Pericardium fibroblast (primary cell): ENCODE results near the gene STRAP. TPM values are rescaled to one million over a fixed set of nuclear protein-coding genes. Genes with fewer than 3 reads are reported as not detected.

ENCODE experiments used
- total RNA-seq: library from RNA; depleted of rRNA; stranded (reverse); fragments of >200 nt; gene quantifications from 2 replicates; pipeline ENCODE4 v1.2.3, GENCODE V29; 2015

STRAP gene, protein sequence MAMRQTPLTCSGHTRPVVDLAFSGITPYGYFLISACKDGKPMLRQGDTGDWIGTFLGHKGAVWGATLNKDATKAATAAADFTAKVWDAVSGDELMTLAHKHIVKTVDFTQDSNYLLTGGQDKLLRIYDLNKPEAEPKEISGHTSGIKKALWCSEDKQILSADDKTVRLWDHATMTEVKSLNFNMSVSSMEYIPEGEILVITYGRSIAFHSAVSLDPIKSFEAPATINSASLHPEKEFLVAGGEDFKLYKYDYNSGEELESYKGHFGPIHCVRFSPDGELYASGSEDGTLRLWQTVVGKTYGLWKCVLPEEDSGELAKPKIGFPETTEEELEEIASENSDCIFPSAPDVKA
- 85.5 and 97.9 TPM in 2 replicates for total RNA-seq

DNA sequence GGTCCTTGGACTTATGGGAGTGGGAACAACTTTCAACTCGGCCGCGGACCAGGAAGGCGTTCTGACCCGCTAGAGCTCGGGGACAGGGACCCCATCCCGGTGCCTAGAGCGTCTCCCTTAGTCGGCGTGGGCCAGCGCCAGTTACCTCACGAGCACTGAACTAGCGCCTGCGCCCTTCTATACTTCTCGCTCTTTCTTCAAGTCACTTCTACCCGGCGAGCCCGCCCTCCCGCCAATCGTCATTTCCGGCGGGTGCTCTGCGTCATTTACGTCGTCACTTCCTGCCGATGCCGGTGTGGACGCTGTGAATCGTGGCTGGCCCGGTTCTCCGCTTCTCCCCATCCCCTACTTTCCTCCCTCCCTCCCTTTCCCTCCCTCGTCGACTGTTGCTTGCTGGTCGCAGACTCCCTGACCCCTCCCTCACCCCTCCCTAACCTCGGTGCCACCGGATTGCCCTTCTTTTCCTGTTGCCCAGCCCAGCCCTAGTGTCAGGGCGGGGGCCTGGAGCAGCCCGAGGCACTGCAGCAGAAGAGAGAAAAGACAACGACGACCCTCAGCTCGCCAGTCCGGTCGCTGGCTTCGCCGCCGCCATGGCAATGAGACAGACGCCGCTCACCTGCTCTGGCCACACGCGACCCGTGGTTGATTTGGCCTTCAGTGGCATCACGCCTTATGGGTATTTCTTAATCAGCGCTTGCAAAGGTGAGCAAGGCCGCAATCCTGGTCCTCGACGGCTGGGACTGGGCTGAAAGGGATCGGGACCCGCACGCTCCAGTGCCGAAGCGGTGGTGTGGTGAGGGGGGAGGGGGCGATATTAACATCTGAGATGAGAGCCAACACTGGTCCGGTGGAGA lies at the start of gene STRAP:
Gene STRAP, plus strand, starts transcription at position 270 of the 854 bp plus-strand sequence. Its CDS starts 321 bp downstream, at position 591.

DNA sequence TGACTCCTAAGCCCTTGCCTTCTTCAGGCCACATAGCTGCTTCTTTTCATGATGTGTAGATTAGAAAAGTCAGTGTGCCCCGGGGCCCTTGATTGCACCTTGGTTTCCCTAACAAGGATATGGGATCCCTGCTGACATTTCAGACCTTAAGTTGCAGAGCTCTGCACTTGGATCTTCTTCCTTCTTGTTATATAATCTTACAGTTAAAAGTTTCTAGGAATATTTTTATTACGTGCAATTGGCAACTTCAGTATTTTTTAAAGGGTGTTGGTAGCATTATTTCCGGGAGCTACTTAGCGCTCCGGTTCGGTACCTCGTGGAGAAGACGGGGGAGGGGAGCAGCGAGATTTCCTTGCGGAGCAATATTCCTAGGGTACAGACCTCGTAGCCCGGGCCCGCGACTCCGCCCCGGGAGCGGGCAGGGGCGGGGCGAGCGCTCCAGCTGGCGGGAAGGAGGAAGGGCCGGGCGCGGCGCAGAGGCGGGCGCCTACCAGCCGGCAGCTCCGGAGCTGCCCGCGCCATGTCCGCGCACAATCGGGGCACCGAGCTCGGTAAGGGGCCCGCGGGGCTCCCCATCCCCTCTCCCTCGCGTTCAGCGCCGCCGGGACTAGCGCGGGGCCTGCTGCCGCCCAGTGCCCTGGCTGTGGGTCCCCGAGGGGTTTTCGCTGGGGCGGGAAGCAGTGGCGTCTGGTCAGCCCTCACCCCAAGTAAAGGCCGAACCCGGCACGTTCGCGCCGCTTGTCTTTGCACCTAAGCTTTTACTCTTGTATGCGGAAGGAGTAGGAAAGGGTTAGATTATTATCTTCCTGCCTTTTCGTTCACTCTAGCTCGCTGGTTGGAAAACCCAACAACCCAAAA lies 28.9 kb downstream of the STRAP start, which contains the start of gene DERA:
Gene DERA, plus strand, starts transcription at position 469 of the 858 bp plus-strand sequence. Its CDS starts 52 bp downstream, at position 521.

Other genes starting within 250 kb of the STRAP start
- 105 and 207 TPM in 2 replicates for gene EPS8, start 93.0 kb upstream of the STRAP start, total RNA-seq
- 30.3 and 38.9 TPM in 2 replicates for gene DERA, start 28.9 kb downstream of the STRAP start, total RNA-seq